Upper lobe of right lung (tissue), 1 donor: ENCODE measurements around the gene CMTR1. TPM values are rescaled to one million over a fixed set of nuclear protein-coding genes. Genes with fewer than 3 reads are reported as not detected.
"Not testable (repeated sequence)": the region's sequence is repeated elsewhere in the genome, so short reads cannot be mapped to it uniquely, and the experiment has no call there.

ENCODE experiments used
- ATAC-seq: fragments of 200-7000 bp; cut with Tn5 transposase; one replicate; pipeline ENCODE4 v1.9.1; 2020; ENCODE audit warnings: mild to moderate bottlenecking, moderate library complexity
- DNase-seq: peaks from one replicate; pipeline ENCODE4 v3.0.0-alpha.2; 2020
- H3K27ac ChIP-seq: fragments of 200-600 bp; one replicate; pipeline ENCODE4 v1.8.0; 2022
- H3K27me3 ChIP-seq: fragments of 200-600 bp; one replicate; pipeline ENCODE4 v1.8.0; 2022; ENCODE audit warnings: mild to moderate bottlenecking
- H3K36me3 ChIP-seq: fragments of 200-600 bp; one replicate; pipeline ENCODE4 v1.8.0; 2022
- H3K4me1 ChIP-seq: fragments of 200-600 bp; one replicate; pipeline ENCODE4 v1.8.0; 2022
- H3K4me3 ChIP-seq: fragments of 200-600 bp; one replicate; pipeline ENCODE4 v1.8.0; 2022; ENCODE audit warnings: mild to moderate bottlenecking
- H3K9me3 ChIP-seq: fragments of 200-600 bp; one replicate; pipeline ENCODE4 v1.8.0; 2022
- CTCF ChIP-seq: fragments of 200-600 bp; IDR thresholded peaks from one replicate; pipeline ENCODE4 v1.8.0; 2022; ENCODE audit warnings: antibody characterized with exemption
- intact Hi-C: fragments of 100-400 bp; cut with DNase I; formaldehyde crosslinking; loops from one replicate; pipeline ENCODE4 v1.11.0; 2022
- total RNA-seq: library from RNA; stranded (reverse); fragmentation: NEBNext Ultra II Directional; extraction: Animal tissue kit (Norgen Biotek cat#: 25700); gene quantifications from one replicate; pipeline ENCODE4 v1.2.1, GENCODE V29; 2021
- donor health status: DM: no; HTN: yes; CAD: no; lungs with severe emphysema.

CMTR1 gene
- total RNA-seq, 1 donor from 2014 or later = 42.2 TPM

GRCh38 chr6:37499433-37500293, 66.6 kb downstream of the CMTR1 start, which contains the start of gene CCDC167:
CCDC167 (minus strand) TSS chr6:37499893; CDS start chr6:37499863, 30 bp downstream.
- ATAC-seq (peak; percentile 99), DNase-seq (peak; percentile 97)
- TF ChIP-seq CTCF = no peak
- H3K27me3 ChIP-seq = no peaks in the 10 kb centered on the region
- H3K4me1 ChIP-seq = peaks cover 8% of the 10 kb centered on the region
- intact Hi-C loops = no loop called here
- H3K9me3 ChIP-seq = no peaks in the 10 kb centered on the region
- H3K4me3 ChIP-seq = peak within 1 kb of the TSS; percentile 81
- peak within 1 kb of the TSS; percentile 12 for H3K27ac ChIP-seq
- H3K36me3 ChIP-seq = no peaks in the 10 kb centered on the region

GRCh38 chr6:37500294-37500608, 67.2 kb downstream of the CMTR1 start:
- no peak overlapping the region for H3K27ac ChIP-seq
- ATAC-seq (no peak), DNase-seq (no peak)
- H3K4me3 ChIP-seq = peak overlapping the region; percentile 81
- H3K36me3 ChIP-seq = no peaks in the 10 kb centered on the region
- no peaks in the 10 kb centered on the region for H3K9me3 ChIP-seq
- intact Hi-C loops = no loop called here
- peaks cover 8% of the 10 kb centered on the region for H3K4me1 ChIP-seq
- no peak for TF ChIP-seq CTCF
- H3K27me3 ChIP-seq = no peaks in the 10 kb centered on the region

GRCh38 chr6:37500904-37501303, 67.9 kb downstream of the CMTR1 start:
- H3K27ac ChIP-seq, H3K36me3 ChIP-seq, H3K4me1 ChIP-seq, H3K27me3 ChIP-seq, intact Hi-C loops, H3K4me3 ChIP-seq, DNase-seq, ATAC-seq, H3K9me3 ChIP-seq: not testable (repeated sequence)

- no peak for ATAC-seq
- no peak for DNase-seq
- no peaks in the 10 kb centered on the region for H3K9me3 ChIP-seq
- intact Hi-C loops = no loop called here
- TF ChIP-seq CTCF = no peak
- H3K27ac ChIP-seq = peak overlapping the region; percentile 66
- H3K4me1 ChIP-seq = peaks cover 8% of the 10 kb centered on the region
- no peaks in the 10 kb centered on the region for H3K27me3 ChIP-seq
- H3K4me3 ChIP-seq = no peak overlapping the region
- no peaks in the 10 kb centered on the region for H3K36me3 ChIP-seq
Measured at GRCh38 chr6:37501632-37502491, 68.8 kb downstream of the CMTR1 start.

- TF ChIP-seq CTCF = no peak
- Histone ChIP-seq H3K9me3 (no peaks in the 10 kb centered on the region), H3K36me3 (no peaks in the 10 kb centered on the region), H3K4me1 (peaks cover 8% of the 10 kb centered on the region), H3K27ac (peak overlapping the region; percentile 68), H3K27me3 (no peaks in the 10 kb centered on the region), H3K4me3 (no peak overlapping the region)
- ATAC-seq = no peak
- DNase-seq = no peak
- intact Hi-C loops = no loop called here
Measured at GRCh38 chr6:37502703-37503291, 69.8 kb downstream of the CMTR1 start.
